A549 (cell line): ENCODE measurements around the gene FZD10. TPM values are rescaled to one million over a fixed set of nuclear protein-coding genes. Genes with fewer than 3 reads are reported as not detected.

ENCODE experiments used
- ATAC-seq, 2 experiments: fragments of 200-7000 bp in 1 of 2; fragments of >200 bp in 1 of 2; cut with Nextera tagmentation in 1 of 2; cut with Tn5 transposase in 1 of 2; 3 replicates each; pipeline versions ENCODE4 v1.8.0 to v1.9.1; 2018 to 2020; ENCODE audit warnings: mild to moderate bottlenecking in 1 of 2, moderate library complexity in 1 of 2
- CTCF ChIA-PET: fragments of 300-600 bp; sonication (Branson Sonifier 250); formaldehyde crosslinking; extraction: SDS; loops from one replicate; lab custom pipeline; 2021; ENCODE audit warnings: antibody characterized with exemption, inconsistent platforms; lab: Yijun Ruan, JAX
- POLR2A ChIA-PET: fragments of 350-600 bp; formaldehyde crosslinking; extraction: SDS; loops from one replicate; lab custom pipeline; 2021; ENCODE audit warnings: antibody characterized with exemption, inconsistent platforms; lab: Yijun Ruan, JAX
- DNase-seq, 2 experiments: peaks; one replicate each; pipeline versions ENCODE4 v3.0.0 to v3.0.0-alpha.2; 2011 to 2016; ENCODE audit warnings: low read depth in 1 of 2, low spot score in 1 of 2
- FAIRE-seq: peaks from 2 replicates; lab custom pipeline; 2011; peaks lifted over from hg19 to GRCh38; lab: Jason Lieb, UNC
- H3K27ac ChIP-seq, 2 experiments: fragments of >200 bp; sonication (Bioruptor Twin); formaldehyde crosslinking; 3 replicates each; pipeline ENCODE4 v1.5.1; 2016 to 2017
- H3K4me1 ChIP-seq: fragments of >200 bp; sonication (Bioruptor Twin); formaldehyde crosslinking; 3 replicates; pipeline ENCODE4 v1.6.1; 2016
- H3K4me2 ChIP-seq: fragments of >200 bp; sonication (Bioruptor Twin); formaldehyde crosslinking; 3 replicates; pipeline ENCODE4 v1.6.1; 2016
- H3K4me3 ChIP-seq: fragments of >200 bp; sonication (Bioruptor Twin); formaldehyde crosslinking; 3 replicates; pipeline ENCODE4 v1.5.1; 2016
- H3K9me3 ChIP-seq: fragments of >200 bp; sonication (Bioruptor Twin); formaldehyde crosslinking; 3 replicates; pipeline ENCODE4 v1.6.1; 2016
- ATOH8 ChIP-seq: fragments of 250-450 bp; sonication (Bioruptor Pico); IDR thresholded peaks from 2 replicates; pipeline ENCODE4 v1.5.0; 2020; ENCODE audit warnings: low read depth, mild to moderate bottlenecking, moderate library complexity
- CBX8 ChIP-seq: fragments of 200-600 bp; sonication (generic); IDR thresholded peaks from 2 replicates; pipeline ENCODE4 v1.6.1; 2016
- CEBPB ChIP-seq, 2 experiments: fragments of >200 bp in 1 of 2; sonication (Bioruptor Twin) in 1 of 2; formaldehyde crosslinking in 1 of 2; IDR thresholded peaks; 2 replicates each; pipeline ENCODE4 v1.6.1; 2012 to 2016
- CHD4 ChIP-seq: fragments of 200-600 bp; sonication (generic); IDR thresholded peaks from 2 replicates; pipeline ENCODE4 v1.6.1; 2016; ENCODE audit warnings: antibody characterized with exemption, mild to moderate bottlenecking, borderline replicate concordance
- EHF ChIP-seq: fragments of 250-450 bp; sonication (Bioruptor Pico); IDR thresholded peaks from 2 replicates; pipeline ENCODE4 v1.5.0; 2020; ENCODE audit warnings: mild to moderate bottlenecking
- EHMT2 ChIP-seq: fragments of 200-600 bp; sonication (generic); IDR thresholded peaks from 2 replicates; pipeline ENCODE4 v1.6.1; 2016; ENCODE audit warnings: antibody characterized with exemption, low read depth, mild to moderate bottlenecking, moderate library complexity
- FOSB ChIP-seq: fragments of 250-450 bp; sonication (Bioruptor Pico); IDR thresholded peaks from 2 replicates; pipeline ENCODE4 v1.5.0; 2020; ENCODE audit warnings: mild to moderate bottlenecking, moderate library complexity
- FOSL2 ChIP-seq, 2 experiments: fragments of 450-650 bp in 1 of 2; fragments of >200 bp in 1 of 2; sonication (Bioruptor Twin) in 1 of 2; formaldehyde crosslinking; IDR thresholded peaks; 2 replicates each; pipeline versions ENCODE4 v1.5.0 to v1.6.1; 2016 to 2020; ENCODE audit warnings: mild to moderate bottlenecking in 1 of 2, moderate library complexity in 1 of 2
- HDAC2 ChIP-seq: fragments of 200-600 bp; sonication (generic); IDR thresholded peaks from 2 replicates; pipeline ENCODE4 v1.6.1; 2016
- HEYL ChIP-seq: fragments of 250-450 bp; sonication (Bioruptor Pico); IDR thresholded peaks from 2 replicates; pipeline ENCODE4 v1.8.0; 2021; ENCODE audit warnings: mild to moderate bottlenecking, moderate library complexity
- JUN ChIP-seq, 2 experiments: fragments of >200 bp; sonication (Bioruptor Twin); formaldehyde crosslinking; IDR thresholded peaks; 2 replicates in 1 of 2; 3 replicates in 1 of 2; pipeline ENCODE4 v1.6.1; 2016 to 2017
- KDM1A ChIP-seq: fragments of 200-600 bp; sonication (generic); IDR thresholded peaks from 2 replicates; pipeline ENCODE4 v1.6.1; 2016; ENCODE audit warnings: low read depth, mild to moderate bottlenecking
- MAFK ChIP-seq: fragments of 450-650 bp; IDR thresholded peaks from 2 replicates; pipeline ENCODE4 v1.6.1; 2014; ENCODE audit not compliant: partially characterized antibody
- MAX ChIP-seq: IDR thresholded peaks from 2 replicates; pipeline ENCODE4 v1.6.1; 2012
- NFE2L2 ChIP-seq: fragments of 150-350 bp; conservative IDR thresholded peaks from 2 replicates; pipeline ENCODE4 v1.6.1; 2014; ENCODE audit warnings: low read length
- NPAS2 ChIP-seq: fragments of 250-450 bp; sonication (Bioruptor Pico); IDR thresholded peaks from 2 replicates; pipeline ENCODE4 v1.8.0; 2022; ENCODE audit warnings: mild to moderate bottlenecking, moderate library complexity, borderline replicate concordance
- PBX3 ChIP-seq: IDR thresholded peaks from 2 replicates; pipeline ENCODE4 v1.6.1; 2012
- RARB ChIP-seq: fragments of 250-450 bp; sonication (Bioruptor Pico); IDR thresholded peaks from 2 replicates; pipeline ENCODE4 v1.8.0; 2021; ENCODE audit warnings: mild to moderate bottlenecking, moderate library complexity
- RNF2 ChIP-seq: fragments of 200-600 bp; sonication (generic); IDR thresholded peaks from 2 replicates; pipeline ENCODE4 v1.6.1; 2016; ENCODE audit warnings: low read depth, mild to moderate bottlenecking, antibody characterized with exemption, moderate library complexity, borderline replicate concordance
- SREBF2 ChIP-seq: fragments of 450-650 bp; IDR thresholded peaks from 2 replicates; pipeline ENCODE4 v1.6.1; 2014; ENCODE audit warnings: mild to moderate bottlenecking, moderate library complexity
- USF2 ChIP-seq: fragments of 450-650 bp; IDR thresholded peaks from 2 replicates; pipeline ENCODE4 v1.6.1; 2014; ENCODE audit warnings: antibody characterized with exemption
- ZC3H11A ChIP-seq: fragments of 450-650 bp; IDR thresholded peaks from 2 replicates; pipeline ENCODE4 v1.6.1; 2014; ENCODE audit warnings: antibody characterized with exemption, mild to moderate bottlenecking
- ZFP36 ChIP-seq: fragments of 450-650 bp; IDR thresholded peaks from 2 replicates; pipeline ENCODE4 v1.6.1; 2014; ENCODE audit warnings: borderline replicate concordance; ENCODE audit not compliant: partially characterized antibody
- ZNF302 ChIP-seq: fragments of 250-450 bp; sonication (Bioruptor Pico); IDR thresholded peaks from 2 replicates; pipeline ENCODE4 v1.9.0; 2021; ENCODE audit warnings: inconsistent platforms, mild to moderate bottlenecking, moderate library complexity
- WGBS: methylation state at CpG from one replicate; pipeline ENCODE4 v1.1.6; 2017; ENCODE audit errors: missing lambda C conversion rate; 5-methylcytosine and 5-hydroxymethylcytosine counted together
- polyA plus RNA-seq, 4 experiments: library from polyadenylated mRNA; depleted of rRNA in 3 of 4; stranded (reverse); fragments of >200 nt; fragmentation: RNase III in 1 of 4; extraction: RNeasy Plus Mini Kit Qiagen cat#74134 plus additional on column Dnase treatment in 1 of 4; gene quantifications; 2 replicates in 3 of 4; 3 replicates in 1 of 4; pipeline ENCODE4 v1.2.3, GENCODE V29; 2011 to 2017
- TF ChIP-seq, protein P1 (sequence below): IDR thresholded peaks from 2 replicates; pipeline ENCODE4 v1.6.1; 2012; ENCODE audit warnings: low read depth, borderline replicate concordance
- TF ChIP-seq, protein P2 (sequence below): fragments of 200-600 bp; sonication (generic); IDR thresholded peaks from 2 replicates; pipeline ENCODE4 v1.6.1; 2016; ENCODE audit warnings: antibody characterized with exemption, mild to moderate bottlenecking, moderate library complexity

Gene FZD10
- polyA plus RNA-seq, 2 of the 4 experiments (the other 2 are of a cell fraction): not detected

DNA sequence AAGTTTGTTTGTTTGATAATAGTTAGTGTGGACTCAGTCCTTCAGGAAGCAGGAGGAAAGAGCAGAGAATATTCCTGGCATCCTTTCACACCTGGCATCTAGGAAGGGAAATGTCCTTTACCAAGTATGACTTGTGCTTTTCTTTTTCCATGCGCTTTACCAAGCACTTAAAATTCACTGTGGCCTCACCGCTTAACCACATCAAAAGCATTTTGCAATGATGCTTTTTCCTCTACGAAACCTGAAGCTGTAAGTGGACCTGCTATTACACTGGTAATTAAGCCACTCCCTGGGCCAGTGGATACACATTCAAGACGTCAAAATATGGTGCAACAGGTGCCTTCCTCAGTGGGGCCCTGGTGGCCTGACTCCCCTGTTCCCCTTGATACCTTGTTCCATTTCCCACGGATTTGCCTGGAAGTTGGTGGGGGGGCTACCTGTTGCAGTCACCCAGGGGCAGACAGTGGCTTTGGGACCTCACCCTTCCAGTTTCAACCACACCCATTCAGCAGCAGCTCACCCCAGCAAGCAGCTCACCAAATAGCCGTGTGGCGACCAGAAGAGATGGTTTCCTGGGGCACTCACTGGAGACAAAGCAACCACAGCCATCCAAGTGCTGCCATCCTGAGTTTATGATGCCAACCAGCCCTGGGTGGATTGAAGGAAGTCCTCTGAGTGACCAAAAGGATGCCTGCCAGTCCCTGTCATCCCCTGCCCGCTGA, 14.2 kb upstream of the FZD10 start:
- ATAC-seq (no peak), FAIRE-seq (no peak), DNase-seq (no peak)
- TF ChIP-seq FOSL2 (IDR thresholded peaks at IDR 0.05) (no peak), FOSL2 (CRISPR knock-in tag; IDR thresholded peaks at IDR 0.05) (no peak), MAFK (no peak)
- Histone ChIP-seq H3K4me3 (no peak overlapping the region), H3K9me3 (no peaks in the 10 kb centered on the region), H3K4me2 (no peak overlapping the region), H3K4me1 (no peaks in the 10 kb centered on the region), H3K27ac (no peak overlapping the region)
- CTCF ChIA-PET: no interaction called here
- POLR2A ChIA-PET: no interaction called here
- 21% methylated on average over 8 of the region's 8 CpGs for WGBS

DNA sequence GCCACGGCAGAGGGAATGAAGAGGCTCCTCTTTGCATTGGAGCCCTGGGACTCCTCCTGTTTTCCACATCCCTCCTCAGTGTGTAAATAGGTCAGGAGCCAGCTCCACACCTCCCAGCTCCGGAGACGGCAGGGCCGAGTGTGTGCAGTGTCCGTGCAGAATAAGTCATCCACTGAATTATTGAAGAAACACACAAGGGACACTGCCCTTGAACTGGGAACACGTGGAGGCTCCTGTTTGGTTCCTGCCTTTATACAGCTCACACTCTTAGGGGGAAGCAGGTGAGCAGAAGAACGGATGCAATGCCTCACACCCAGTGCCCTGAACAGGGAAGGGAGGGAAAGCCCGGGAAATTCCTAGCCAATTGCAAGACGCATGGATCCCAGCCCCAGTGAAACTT, 10.4 kb upstream of the FZD10 start:
- CTCF ChIA-PET: no interaction called here
- no peak overlapping the region for H3K4me2 ChIP-seq
- FAIRE-seq (no peak), ATAC-seq (no peak)
- TF ChIP-seq CBX8 (no peak), RNF2 (no peak), EHF (no peak), KDM1A (no peak), RARB (CRISPR knock-in tag) (no peak), EHMT2 (no peak), JUN (IDR thresholded peaks at IDR 0.05) (no peak), HEYL (CRISPR knock-in tag) (no peak), ATOH8 (no peak), USF2 (no peak), MAX (no peak), HDAC2 (no peak), FOSB (CRISPR knock-in tag) (no peak), NFE2L2 (no peak), SREBF2 (no peak), ZC3H11A (no peak), PBX3 (no peak)
- TF ChIP-seq, protein P1, sequence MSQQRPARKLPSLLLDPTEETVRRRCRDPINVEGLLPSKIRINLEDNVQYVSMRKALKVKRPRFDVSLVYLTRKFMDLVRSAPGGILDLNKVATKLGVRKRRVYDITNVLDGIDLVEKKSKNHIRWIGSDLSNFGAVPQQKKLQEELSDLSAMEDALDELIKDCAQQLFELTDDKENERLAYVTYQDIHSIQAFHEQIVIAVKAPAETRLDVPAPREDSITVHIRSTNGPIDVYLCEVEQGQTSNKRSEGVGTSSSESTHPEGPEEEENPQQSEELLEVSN: no peak
- TF ChIP-seq, all 56 proteins: peak for 0
- Histone ChIP-seq H3K4me1 (no peaks in the 10 kb centered on the region), H3K9me3 (no peaks in the 10 kb centered on the region), H3K4me3 (no peak overlapping the region), H3K27ac (no peak overlapping the region)
- no peak for DNase-seq
- whole genome bisulfite sequencing: 53% methylated on average over 9 of the region's 9 CpGs
- POLR2A ChIA-PET: no interaction called here

GRCh38 chr12:130152386-130152785, 9.9 kb upstream of the FZD10 start:
- FAIRE-seq: no peak

More at GRCh38 chr12:130152386-130152785, 9.9 kb upstream of the FZD10 start:
- POLR2A ChIA-PET: no interaction called here
- WGBS: 33% methylated on average over 12 of the region's 12 CpGs
- Histone ChIP-seq H3K4me1 (no peaks in the 10 kb centered on the region), H3K27ac (no peak overlapping the region), H3K9me3 (no peaks in the 10 kb centered on the region), H3K4me2 (no peak overlapping the region), H3K4me3 (no peak overlapping the region)
- ATAC-seq (no peak), DNase-seq (no peak)
- CTCF ChIA-PET: no interaction called here
- TF ChIP-seq ZNF302 (CRISPR knock-in tag) (no peak), HEYL (CRISPR knock-in tag) (no peak), CEBPB (IDR thresholded peaks at IDR 0.05) (no peak), ZFP36 (no peak), FOSL2 (IDR thresholded peaks at IDR 0.05) (no peak), FOSL2 (CRISPR knock-in tag; IDR thresholded peaks at IDR 0.05) (no peak), NPAS2 (CRISPR knock-in tag) (no peak), CHD4 (no peak), MAX (no peak)
- TF ChIP-seq, protein P2, sequence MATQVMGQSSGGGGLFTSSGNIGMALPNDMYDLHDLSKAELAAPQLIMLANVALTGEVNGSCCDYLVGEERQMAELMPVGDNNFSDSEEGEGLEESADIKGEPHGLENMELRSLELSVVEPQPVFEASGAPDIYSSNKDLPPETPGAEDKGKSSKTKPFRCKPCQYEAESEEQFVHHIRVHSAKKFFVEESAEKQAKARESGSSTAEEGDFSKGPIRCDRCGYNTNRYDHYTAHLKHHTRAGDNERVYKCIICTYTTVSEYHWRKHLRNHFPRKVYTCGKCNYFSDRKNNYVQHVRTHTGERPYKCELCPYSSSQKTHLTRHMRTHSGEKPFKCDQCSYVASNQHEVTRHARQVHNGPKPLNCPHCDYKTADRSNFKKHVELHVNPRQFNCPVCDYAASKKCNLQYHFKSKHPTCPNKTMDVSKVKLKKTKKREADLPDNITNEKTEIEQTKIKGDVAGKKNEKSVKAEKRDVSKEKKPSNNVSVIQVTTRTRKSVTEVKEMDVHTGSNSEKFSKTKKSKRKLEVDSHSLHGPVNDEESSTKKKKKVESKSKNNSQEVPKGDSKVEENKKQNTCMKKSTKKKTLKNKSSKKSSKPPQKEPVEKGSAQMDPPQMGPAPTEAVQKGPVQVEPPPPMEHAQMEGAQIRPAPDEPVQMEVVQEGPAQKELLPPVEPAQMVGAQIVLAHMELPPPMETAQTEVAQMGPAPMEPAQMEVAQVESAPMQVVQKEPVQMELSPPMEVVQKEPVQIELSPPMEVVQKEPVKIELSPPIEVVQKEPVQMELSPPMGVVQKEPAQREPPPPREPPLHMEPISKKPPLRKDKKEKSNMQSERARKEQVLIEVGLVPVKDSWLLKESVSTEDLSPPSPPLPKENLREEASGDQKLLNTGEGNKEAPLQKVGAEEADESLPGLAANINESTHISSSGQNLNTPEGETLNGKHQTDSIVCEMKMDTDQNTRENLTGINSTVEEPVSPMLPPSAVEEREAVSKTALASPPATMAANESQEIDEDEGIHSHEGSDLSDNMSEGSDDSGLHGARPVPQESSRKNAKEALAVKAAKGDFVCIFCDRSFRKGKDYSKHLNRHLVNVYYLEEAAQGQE: no peak
- TF ChIP-seq, all 56 proteins: peak for 0
